ENCODE data around the gene ZNF274.

GRCh38 chr19:58243351-58243750, 60.5 kb downstream of the ZNF274 start:
- TF ChIP-seq CTCF (IDR thresholded peaks at IDR 0.05) (no peak), POLR2A (IDR thresholded peaks at IDR 0.05) (no peak)

Measured in uterus (tissue), 2 donors.